Lung microvascular endothelial cell (primary cell): ENCODE results near the gene RYR2. TPM values are rescaled to one million over a fixed set of nuclear protein-coding genes. Genes with fewer than 3 reads are reported as not detected.

Experiments used
- DNase-seq, 2 donors: peaks; one replicate each; pipeline versions ENCODE4 v3.0.0 to v3.0.0-alpha.2; 2010; ENCODE audit warnings: low read depth in 2 of 2
- total RNA-seq: library from RNA; depleted of rRNA; stranded (reverse); fragments of >200 nt; gene quantifications from 2 replicates; pipeline ENCODE4 v1.2.1, GENCODE V29; 2014

The RYR2 gene
- total RNA-seq, 1 donor from 2014 or later, result under 0.01 TPM

DNA sequence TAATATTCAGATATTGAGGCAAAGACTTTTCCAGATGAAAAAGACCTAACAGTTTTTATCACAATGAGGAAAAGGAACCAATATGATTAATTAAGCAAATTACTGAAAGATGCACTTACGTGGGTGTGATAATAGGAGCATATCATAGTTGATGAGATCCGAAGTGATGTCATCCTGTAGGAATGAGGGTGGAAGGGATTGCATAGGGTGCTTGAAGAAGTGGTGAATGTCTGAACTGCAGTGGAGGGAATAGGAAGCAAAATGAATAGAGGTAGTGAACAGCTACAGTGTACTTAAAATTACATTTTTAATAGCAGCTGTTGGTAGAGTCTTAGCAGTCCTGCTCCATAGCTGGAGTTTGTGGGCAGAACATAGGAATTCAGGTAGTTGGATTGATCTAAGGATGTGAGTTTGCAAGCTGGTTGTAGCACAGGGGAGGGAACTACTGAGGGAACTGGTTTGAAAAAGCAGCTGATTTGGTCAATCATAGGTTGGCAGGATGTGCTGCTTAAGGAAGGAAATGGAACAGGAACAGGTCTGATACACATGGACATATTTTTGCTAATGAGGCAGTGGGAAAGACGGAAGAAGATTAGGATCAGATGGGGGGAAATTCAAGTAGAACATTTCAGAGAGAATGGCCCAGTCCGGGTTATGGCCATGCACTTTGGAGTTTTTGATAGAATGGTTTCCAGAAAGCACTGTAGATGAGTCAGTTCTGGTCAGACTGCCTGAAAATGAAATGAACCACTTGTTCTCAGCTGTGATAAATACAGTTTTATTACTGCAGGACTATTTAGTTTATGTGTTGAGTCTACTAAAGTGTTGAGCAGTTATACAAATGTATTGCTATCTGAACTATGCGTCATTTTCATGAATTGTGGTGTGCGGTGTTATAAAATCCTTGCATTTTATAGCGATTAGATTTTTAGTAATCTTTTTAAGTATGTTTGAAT lies 155.8 kb downstream of the RYR2 start:
- DNase-seq, result no peak

DNA sequence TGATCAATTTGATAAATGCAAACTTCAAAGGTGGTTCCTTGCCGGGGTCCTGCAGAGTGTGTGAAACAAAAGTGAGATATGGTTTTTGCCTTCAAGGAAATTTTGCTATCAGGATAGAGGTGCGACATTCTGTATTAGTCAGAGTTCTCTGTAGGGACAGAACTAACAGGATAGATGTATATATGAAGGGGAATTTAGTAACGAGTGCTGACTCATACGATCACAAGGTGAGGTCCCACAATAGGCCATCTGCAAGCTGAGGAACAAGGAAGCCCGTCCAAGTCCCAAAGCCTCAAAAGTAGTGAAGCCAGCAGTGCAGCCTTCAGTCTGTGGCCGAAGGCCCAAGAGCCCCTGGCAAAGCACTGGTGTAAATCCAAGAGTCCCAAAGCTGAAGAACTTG lies 157.0 kb downstream of the RYR2 start:
- no peak for DNase-seq

DNA sequence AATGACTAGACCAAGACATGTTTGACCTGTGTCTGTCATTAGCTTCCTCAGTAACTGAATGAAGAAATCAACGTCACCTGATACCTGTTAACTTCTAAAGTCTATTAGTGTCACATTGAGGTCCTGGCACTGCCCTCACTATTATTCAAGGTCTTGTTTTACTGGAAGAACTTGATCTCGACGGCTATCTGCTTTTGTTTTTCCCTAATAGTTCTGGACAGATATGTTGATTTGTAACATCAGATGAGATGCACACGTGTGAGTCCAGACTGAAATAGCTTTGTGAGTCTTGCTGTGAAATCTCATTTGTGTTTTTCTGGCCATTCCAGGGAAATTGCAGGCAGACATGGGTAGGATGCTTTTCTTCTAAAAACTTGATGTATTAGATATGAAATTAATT lies 159.2 kb downstream of the RYR2 start:
- DNase-seq, result no peak

DNA sequence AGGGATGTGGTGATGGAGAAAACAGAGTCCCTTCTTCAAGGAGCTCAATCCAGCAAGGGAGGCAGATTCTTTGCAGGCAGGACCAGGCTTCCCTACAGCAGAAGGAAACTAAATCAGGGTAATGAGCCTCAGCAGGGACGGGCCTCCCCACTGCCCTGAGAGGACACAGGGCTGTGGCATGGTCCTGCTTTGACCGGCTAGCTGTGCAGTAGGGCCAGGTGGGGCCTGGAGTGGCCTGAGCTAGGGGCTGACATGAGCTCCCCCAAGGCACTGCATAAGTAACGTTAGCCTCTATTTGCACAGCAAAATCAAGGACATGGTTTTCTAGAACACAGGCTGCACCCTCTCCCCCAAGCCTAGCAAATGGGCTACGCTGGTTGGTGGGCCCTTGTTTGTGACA lies 162.9 kb downstream of the RYR2 start:
- DNase-seq, result no peak

DNA sequence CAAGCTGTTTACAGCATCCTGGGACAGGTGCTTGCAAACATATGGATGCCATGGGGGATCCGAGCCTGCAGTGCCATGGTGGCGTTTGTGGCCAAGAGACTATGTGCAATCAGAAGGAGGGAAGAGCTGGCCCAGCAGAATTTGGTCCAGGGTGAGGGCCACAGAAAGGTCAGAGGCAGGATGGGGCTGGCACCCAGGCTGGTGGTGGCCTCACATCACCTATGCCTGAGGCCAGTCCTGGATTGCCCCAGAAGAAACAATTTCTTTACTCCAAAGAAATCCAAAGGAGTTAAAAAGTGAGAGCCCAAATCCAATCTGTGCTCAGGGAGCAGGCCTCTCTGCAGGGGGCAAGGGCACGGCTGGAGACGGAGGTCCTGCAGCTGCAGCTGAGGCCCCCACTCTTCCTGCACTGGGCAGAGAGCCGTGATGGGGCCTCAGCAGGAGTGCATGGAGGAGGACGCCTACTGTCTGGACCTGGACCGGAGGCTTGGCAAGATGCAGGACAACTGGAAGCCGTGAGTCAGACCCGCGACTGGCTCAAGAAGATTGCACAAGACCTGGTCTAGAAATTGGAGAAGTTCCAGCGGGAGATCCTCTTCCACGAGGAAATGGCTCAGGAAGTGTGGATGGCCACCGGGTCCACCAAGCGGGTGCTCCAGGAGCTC lies 163.5 kb downstream of the RYR2 start:
- DNase-seq, result no peak

DNA sequence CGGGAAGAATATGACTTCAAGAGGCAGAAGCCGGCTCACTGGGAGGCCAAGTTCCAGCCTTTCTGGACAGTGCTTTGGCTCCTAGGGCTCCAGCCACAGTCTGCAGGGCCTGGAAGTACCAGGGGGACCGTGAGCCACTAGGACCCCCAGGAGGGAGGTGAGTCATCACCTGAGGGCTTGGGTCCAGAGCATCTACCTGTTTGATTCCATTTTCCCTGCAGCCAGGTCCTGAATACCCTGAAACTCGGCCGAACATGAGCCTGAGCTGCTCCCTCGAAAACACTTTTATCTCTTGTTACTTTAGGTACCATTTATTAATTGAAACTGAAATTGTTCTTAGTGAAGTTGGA lies 164.1 kb downstream of the RYR2 start:
- no peak for DNase-seq

DNA sequence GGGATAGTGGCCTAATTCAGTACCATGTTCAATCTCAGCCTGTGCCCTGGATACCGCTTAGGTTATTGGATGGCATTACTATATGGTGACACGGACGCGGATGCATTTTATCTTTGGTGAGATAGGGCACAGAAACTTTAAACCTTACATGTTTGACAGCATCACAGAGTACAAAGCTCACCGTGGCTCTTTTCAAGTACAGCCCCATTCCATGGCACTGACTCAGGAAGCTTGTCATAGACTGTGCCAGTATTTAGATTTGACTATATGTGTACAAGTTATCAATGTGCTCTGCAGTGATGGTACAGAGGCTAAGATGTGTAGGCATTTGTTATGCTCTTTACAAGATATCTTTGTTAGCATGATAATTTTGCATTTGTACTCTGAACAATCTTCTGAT lies 169.0 kb downstream of the RYR2 start:
- DNase-seq, result no peak

DNA sequence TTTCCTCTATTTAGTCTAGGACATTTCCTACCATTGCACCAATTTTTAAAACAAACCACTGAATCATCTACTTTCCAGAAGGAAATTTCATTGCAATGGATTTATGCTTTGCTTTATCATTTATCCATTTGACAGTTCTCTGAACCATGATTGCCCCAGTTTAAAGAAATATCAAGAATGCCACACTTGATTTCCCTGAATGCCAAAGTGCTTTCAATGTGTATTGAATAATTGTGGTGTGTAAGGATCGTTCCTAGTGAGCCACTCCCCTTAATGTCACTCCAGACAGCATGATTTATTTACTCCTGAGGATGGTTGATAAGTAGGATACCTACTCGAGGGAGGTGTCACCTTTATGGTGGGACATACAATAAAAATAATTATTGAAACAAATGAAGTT lies 169.6 kb downstream of the RYR2 start:
- DNase-seq, result no peak

DNA sequence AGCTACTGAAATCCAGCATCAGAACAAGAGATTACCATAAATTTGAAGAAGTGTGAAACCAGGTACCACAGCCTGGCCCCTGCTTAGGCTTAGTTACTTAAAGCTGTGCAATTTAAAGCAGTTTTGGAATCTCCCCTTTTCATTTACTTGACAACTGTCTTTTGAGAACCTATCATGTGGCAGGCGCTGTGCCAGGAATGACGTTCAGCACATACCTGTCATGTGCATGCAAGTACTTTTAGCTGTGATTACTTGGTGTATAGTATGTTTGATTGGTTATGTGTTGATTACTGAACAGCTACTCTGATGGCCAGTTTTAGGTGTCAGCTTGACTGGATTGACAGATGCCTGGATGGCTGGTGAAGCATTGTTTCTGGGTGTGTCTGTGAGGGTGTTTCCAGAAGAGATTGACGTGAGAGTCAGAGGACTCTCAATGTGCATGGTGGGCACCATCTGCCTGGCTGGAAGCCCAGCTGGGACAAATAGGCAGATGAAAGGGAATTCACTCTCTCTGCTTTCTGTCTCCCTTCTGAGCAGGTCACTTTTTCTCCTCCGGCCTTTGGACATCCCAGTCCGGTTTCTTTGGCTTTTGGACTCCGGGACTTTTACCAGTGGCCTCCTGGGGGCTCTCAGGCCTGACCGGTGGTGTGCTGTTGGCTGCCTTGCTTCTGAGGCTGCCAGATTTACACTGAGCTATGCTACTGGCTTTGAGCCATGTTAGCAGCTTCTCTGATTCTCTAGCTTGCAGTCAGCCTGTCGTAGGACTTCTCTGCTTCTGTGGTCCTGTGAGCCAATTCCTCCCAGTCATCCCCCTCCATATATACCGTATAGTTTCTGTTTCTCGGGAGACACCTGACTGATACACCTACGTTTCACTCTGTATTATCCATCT lies 178.0 kb downstream of the RYR2 start:
- DNase-seq, result no peak

DNA sequence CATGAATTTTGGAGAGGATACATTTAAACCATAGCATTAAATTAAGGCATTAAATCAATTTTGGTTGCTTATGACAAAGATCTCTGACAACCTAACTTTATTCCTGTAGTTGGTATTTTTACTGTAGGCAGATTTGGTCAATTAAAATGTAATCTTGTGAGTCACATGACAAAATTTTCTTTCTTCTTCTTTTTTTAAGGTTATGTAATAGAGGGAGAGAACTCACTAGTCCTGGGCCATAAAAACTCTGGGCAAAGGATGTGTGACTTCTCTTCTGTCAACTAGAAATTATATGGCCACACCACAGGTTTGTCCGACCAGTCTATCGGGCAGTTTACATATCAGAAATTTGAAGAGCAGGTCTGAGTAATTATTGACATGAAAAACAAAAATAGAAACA lies 181.4 kb downstream of the RYR2 start:
- no peak for DNase-seq

DNA sequence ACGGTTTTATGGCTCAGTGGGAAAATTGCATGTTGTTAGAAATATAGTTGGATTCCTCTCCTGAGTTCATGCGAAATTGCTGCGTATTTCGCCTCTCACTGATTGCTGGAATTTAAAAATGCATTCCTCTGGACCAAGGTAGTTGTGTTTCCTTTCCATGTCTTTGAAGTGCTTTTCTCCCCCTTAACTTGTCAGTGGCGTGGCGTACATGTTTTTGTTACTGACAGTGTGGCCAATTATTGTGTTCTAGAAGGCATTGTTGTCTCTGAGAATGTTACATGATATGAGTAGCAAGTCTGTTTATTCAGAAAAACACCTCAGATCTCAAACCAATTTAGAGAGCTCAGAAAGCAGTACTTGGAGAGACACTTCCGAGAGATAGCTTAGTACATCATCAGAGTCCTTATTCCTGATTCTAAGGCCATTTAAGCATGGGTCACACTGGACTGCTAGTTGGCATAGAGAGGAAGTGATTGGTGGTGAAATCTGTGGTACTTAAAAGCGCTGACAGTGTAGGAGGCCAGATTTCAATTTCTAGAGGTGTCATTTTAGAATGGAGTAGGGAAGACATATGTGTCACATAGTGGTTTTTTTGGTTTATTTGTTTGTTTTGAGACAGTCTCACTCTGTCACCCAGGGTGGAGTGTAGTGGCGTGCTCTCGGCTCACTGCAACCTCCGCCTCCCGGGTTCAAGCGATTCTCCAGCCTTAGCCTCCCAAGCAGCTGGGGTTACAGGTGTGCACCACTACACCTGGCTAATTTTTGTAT lies 184.4 kb downstream of the RYR2 start:
- no peak for DNase-seq

DNA sequence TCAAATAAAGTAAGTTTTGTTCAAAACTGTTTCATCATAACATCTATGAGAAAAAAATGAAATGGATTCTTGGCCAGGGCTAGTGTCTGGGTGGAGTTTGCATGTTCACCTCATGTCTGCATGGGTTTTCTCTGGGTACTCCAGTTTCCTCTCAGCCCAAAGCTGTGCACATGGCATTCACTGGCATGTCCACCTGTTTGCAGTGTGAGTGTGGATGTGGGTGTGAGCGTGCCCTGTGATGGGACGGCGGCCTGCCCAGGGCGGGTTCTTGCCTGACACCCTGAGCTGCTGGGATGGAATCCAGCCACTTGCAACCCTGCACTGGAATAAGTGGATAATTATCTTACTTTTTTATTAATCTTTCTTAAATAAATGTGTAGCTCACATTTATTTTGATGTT lies 185.5 kb downstream of the RYR2 start:
- no peak for DNase-seq

DNA sequence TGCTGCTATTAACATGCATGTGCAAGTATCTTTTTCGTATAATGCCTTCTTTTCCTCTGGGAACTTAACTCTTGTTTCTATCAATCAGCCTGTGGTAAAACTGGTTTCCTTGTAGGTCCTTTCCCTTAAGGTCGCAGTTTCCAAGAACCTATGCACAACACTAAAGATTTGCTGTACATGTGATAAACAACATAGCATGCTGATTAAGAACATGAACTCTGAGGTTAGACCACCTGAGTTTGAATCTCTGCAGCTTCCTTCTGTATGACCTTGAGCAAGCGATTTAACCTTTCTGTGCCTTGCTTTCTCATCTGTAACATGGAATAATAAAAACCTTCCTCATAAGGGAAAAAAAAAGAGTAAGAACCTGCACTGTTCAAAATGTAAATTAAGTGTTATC lies 186.4 kb downstream of the RYR2 start:
- DNase-seq, result no peak

DNA sequence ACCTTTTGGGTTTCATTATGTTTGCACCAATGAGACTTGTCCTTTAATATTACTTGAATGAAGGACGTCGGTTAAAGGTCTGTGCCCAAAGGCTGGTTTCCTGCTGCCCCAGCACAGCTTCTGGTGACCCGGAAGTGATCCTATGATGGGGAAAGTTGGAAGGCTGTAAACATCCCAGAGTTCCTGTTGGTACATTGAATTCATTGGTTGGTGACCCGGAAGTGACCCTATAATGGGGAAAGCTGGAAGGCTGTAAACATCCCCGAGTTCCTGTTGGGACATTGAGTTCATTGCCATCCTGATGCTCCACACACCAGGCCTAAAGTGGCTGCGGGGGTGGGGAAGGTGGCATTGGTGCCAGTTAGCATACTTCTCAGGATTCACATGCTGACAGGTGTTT lies 187.3 kb downstream of the RYR2 start:
- DNase-seq, result no peak

DNA sequence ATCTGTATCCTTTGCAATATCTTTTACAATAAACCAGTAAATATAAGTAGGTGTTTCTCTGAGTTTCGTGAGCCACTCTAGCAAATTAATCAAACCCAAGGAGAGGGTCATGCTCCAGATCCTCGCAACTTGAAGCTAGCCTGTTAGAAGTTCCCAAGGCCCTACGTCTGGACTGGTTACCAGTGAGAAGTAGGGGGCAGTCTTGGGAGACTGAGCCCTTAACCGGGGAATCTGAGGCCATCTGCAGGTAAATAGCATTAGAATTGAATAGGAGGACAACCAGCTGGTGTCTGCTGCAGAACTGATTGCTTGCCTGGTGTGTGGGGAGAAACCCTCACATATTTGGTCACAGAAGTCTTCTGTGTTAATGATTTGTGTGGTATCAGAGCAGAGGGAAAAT lies 190.5 kb downstream of the RYR2 start:
- DNase-seq, result no peak

DNA sequence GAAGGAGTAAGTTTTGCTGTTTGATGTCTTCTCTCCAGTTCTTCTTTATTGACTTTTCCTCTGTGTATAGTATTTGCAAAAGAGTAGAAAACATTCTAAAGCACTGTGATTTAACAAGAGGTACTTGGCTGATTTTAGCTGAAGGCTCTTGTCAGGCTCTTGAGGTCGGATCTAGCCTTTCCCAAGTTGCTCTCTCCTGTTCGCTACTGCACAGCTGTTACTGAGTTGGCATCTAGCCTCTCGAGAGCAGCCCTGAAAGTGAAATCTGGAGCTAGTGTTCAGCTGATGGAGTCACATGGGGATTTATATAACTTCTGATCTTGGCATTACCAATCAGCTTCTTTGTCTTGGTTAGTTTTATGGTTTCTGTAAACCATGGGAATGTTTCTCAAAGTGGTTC lies 193.1 kb downstream of the RYR2 start:
- no peak for DNase-seq

DNA sequence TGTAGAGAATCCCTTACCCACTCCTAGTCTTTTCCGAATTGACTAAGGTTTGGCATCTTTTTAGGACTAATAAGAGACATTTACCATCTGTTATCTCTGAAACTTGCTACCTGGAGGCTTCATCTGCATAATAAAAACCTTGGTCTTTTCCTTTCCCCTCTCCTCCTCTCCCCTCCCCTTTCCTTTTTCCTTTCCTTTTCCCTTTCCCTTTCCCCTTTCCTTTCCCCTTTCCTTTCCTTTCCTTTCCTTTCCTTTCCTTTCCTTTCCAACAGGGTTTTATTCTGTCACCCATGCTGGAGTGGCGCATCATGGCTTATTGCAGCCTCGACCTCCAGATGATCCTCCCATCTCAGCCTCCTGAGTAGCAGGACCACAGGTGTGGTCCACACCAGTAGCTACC lies 195.7 kb downstream of the RYR2 start:
- no peak for DNase-seq

DNA sequence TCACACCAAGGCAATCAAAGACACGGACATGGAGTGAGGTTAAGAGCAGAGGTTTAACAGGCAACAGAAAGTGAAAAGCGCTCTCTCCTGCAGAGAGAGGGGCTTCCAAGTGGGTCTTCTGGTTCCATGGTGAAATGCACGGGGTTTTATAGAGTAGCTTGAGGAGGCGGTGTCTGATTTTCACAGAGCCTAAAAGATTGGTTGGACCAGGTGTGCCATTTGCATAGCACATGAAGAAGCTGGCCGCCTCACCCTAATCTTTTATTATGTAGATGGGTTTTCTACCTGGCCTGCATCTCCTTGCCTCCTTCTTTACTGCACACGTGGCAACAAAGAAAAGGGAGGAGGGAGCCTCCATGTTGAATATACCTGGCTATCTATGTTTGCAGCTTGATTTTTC lies 197.3 kb downstream of the RYR2 start:
- DNase-seq, result no peak

DNA sequence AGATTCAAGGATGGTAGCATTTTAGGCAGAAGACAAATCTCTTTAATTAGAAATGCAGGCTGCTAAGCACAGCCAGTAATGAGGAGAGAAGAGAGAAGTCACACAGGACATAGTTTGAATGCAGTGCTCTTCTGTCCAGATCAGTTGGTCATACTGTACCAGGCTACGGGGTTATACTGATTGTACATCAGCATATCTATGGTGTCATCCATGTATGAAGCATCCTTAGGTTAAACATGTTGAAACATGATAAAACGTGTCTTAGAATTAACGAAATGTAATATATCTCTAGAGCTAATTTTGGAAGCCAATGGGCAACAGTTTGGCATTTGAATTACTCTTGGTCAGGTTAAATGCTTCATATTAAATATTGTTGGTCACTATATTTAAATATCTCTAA lies 199.1 kb downstream of the RYR2 start:
- no peak for DNase-seq

DNA sequence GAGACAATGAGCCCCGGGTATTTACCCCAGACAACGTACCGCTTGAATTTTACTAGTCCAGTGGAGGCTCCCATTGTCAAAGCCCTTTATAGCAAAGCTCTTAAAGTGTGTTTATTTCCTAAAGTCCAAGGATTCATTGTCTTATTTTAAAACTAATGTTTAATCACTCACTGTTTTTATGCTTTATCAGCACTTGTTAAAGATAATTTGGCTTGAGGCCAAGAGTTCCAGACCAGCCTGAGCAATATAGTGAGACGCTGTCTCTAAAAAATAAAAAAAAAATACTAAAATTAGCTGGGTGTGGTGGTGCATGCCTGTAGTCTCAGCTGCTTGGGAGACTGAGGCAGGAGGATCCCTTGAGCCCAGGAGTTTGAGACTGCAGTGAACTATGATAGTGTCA lies 202.8 kb downstream of the RYR2 start:
- no peak for DNase-seq

DNA sequence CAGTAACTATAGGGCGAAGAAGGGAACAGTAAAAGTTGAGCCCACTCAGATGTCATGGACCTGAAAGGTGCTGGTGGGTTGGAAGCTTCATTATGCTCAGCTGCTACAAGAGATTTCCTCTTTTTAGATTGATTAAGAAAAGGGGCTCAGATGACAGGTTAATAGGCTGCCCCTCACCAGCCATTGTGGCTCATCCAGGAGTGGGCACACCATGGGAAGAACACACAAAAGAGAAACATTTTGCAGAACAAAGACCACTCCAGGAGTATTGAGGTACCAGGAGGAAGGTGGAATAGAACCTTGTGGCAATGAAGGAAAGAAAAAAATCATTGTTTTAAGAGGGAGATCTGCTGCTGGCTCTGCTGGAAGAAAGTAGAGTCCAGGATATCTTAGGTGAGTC lies 205.5 kb downstream of the RYR2 start:
- no peak for DNase-seq
